NCI-H82 (cell line): Measurements from ENCODE around the gene OOSP1.
"Not testable (repeated sequence)": the region's sequence is repeated elsewhere in the genome, so short reads cannot be mapped to it uniquely, and the experiment has no call there.

Experiments used
- DNase-seq: peaks from one replicate; lab custom pipeline; 2025; lab: John Stamatoyannopoulos, UW

The OOSP1 gene

GRCh38 chr11:59960502-59961381 is 22.5 kb downstream of the OOSP1 start:
- DNase-seq = no peak

- no peak for DNase-seq
Observed at GRCh38 chr11:59962107-59962482, 23.9 kb downstream of the OOSP1 start.

- no peak for DNase-seq
Observed at GRCh38 chr11:59963733-59964132, 25.5 kb downstream of the OOSP1 start, which contains the start of gene OOSP4A. OOSP4A (plus strand) TSS chr11:59964033; CDS start chr11:59964033, 0 bp downstream.

- DNase-seq = no peak
Observed at GRCh38 chr11:59965424-59965823, 27.2 kb downstream of the OOSP1 start.

- DNase-seq = no peak
Observed at GRCh38 chr11:59966201-59966600, 28.0 kb downstream of the OOSP1 start.

GRCh38 chr11:59967677-59968394 is 29.6 kb downstream of the OOSP1 start:
- DNase-seq = no peak

- DNase-seq = no peak
Observed at GRCh38 chr11:59968395-59968783, 30.2 kb downstream of the OOSP1 start.

GRCh38 chr11:59973097-59973496 is 34.9 kb downstream of the OOSP1 start:
- no peak for DNase-seq

- no peak for DNase-seq
Observed at GRCh38 chr11:59981106-59981770, 43.0 kb downstream of the OOSP1 start.

- DNase-seq = not testable (repeated sequence)
Observed at GRCh38 chr11:59982037-59982436, 43.8 kb downstream of the OOSP1 start.

GRCh38 chr11:59983212-59983611 is 45.0 kb downstream of the OOSP1 start:
- DNase-seq = no peak

- no peak for DNase-seq
Observed at GRCh38 chr11:59984368-59984767, 46.1 kb downstream of the OOSP1 start.

- no peak for DNase-seq
Observed at GRCh38 chr11:59990421-59990820, 52.2 kb downstream of the OOSP1 start.

- no peak for DNase-seq
Observed at GRCh38 chr11:59992425-59992824, 54.2 kb downstream of the OOSP1 start.

- no peak for DNase-seq
Observed at GRCh38 chr11:59997800-59998199, 59.6 kb downstream of the OOSP1 start.

GRCh38 chr11:59999691-60000090 is 61.5 kb downstream of the OOSP1 start:
- DNase-seq = peak; percentile 60

- no peak for DNase-seq
Observed at GRCh38 chr11:60003729-60004128, 65.5 kb downstream of the OOSP1 start.

GRCh38 chr11:60005360-60005759 is 67.1 kb downstream of the OOSP1 start:
- no peak for DNase-seq
